HEK293 (cell line): ENCODE data around the gene KIAA0232.

Experiments
- CTCF ChIA-PET: fragments of 350-600 bp; formaldehyde crosslinking; extraction: SDS; loops from one replicate; lab custom pipeline; 2021; ENCODE audit warnings: antibody characterized with exemption; lab: Yijun Ruan, JAX
- POLR2A ChIA-PET: fragments of 300-600 bp; formaldehyde crosslinking; extraction: SDS; loops from one replicate; lab custom pipeline; 2020; ENCODE audit warnings: antibody characterized with exemption, inconsistent platforms; lab: Yijun Ruan, JAX
- H3K27ac ChIP-seq: fragments of 200-500 bp; sonication (Bioruptor generic); 2 replicates; pipeline ENCODE4 v1.5.1; 2014; ENCODE audit warnings: low read depth, low read length, control low read depth, inconsistent platforms; ENCODE audit errors: extremely low read depth
- H3K36me3 ChIP-seq, 2 experiments: fragments of 200-500 bp in 1 of 2; sonication (Bioruptor generic) in 1 of 2; 1 replicate in 1 of 2; 2 replicates in 1 of 2; pipeline ENCODE4 v1.5.1; 2014 to 2017; ENCODE audit warnings: inconsistent platforms in 2 of 2, low read length in 2 of 2; ENCODE audit not compliant: control insufficient read depth in 2 of 2, insufficient read depth in 1 of 2
- H3K4me1 ChIP-seq: fragments of 200-500 bp; sonication (Bioruptor generic); 2 replicates; pipeline ENCODE4 v1.5.1; 2014; ENCODE audit warnings: mild to moderate bottlenecking, low read length, inconsistent platforms; ENCODE audit not compliant: control insufficient read depth, insufficient read depth
- H3K4me3 ChIP-seq: 2 replicates; pipeline ENCODE4 v1.5.1; 2011; ENCODE audit warnings: low read depth, mild to moderate bottlenecking, control low read depth, low read length, moderate library complexity
- H3K9me3 ChIP-seq: fragments of 200-500 bp; sonication (Bioruptor generic); 2 replicates; pipeline ENCODE4 v1.5.1; 2014; ENCODE audit warnings: low read depth, low read length, inconsistent platforms; ENCODE audit not compliant: control insufficient read depth, insufficient read depth
- EGR2 ChIP-seq: fragments of 450-650 bp; formaldehyde crosslinking; IDR thresholded peaks from 2 replicates; pipeline ENCODE4 v1.5.1; 2016; ENCODE audit warnings: low read depth, missing biosample characterization, missing genetic modification characterization
- GLIS1 ChIP-seq: fragments of 450-650 bp; formaldehyde crosslinking; IDR thresholded peaks from 2 replicates; pipeline ENCODE4 v1.5.1; 2016; ENCODE audit warnings: missing biosample characterization, missing genetic modification characterization
- KLF1 ChIP-seq: fragments of 450-650 bp; formaldehyde crosslinking; IDR thresholded peaks from 2 replicates; pipeline ENCODE4 v1.5.1; 2016; ENCODE audit warnings: missing biosample characterization, missing genetic modification characterization
- ZBTB8A ChIP-seq: fragments of 450-650 bp; formaldehyde crosslinking; IDR thresholded peaks from 2 replicates; pipeline ENCODE4 v1.5.1; 2016; ENCODE audit warnings: missing biosample characterization, missing genetic modification characterization
- ZNF112 ChIP-seq: fragments of 450-650 bp; formaldehyde crosslinking; IDR thresholded peaks from 2 replicates; pipeline ENCODE4 v1.5.0; 2017; ENCODE audit warnings: missing biosample characterization, missing genetic modification characterization
- ZNF132 ChIP-seq: fragments of 450-650 bp; formaldehyde crosslinking; IDR thresholded peaks from 2 replicates; pipeline ENCODE4 v1.5.1; 2017; ENCODE audit warnings: missing biosample characterization, missing genetic modification characterization, borderline replicate concordance
- ZNF174 ChIP-seq: fragments of 450-650 bp; formaldehyde crosslinking; IDR thresholded peaks from 2 replicates; pipeline ENCODE4 v1.5.0; 2017; ENCODE audit warnings: missing biosample characterization, mild to moderate bottlenecking, missing genetic modification characterization
- ZNF18 ChIP-seq: fragments of 450-650 bp; formaldehyde crosslinking; IDR thresholded peaks from 2 replicates; pipeline ENCODE4 v1.5.1; 2016; ENCODE audit warnings: missing biosample characterization, missing genetic modification characterization
- ZNF24 ChIP-seq: fragments of 450-650 bp; formaldehyde crosslinking; IDR thresholded peaks from 2 replicates; pipeline ENCODE4 v1.5.1; 2016; ENCODE audit warnings: missing biosample characterization, missing genetic modification characterization
- ZNF280D ChIP-seq: fragments of 450-650 bp; formaldehyde crosslinking; IDR thresholded peaks from 2 replicates; pipeline ENCODE4 v1.5.1; 2016; ENCODE audit warnings: missing biosample characterization, missing genetic modification characterization
- ZNF335 ChIP-seq: fragments of 450-650 bp; formaldehyde crosslinking; conservative IDR thresholded peaks from 2 replicates; pipeline ENCODE4 v1.5.1; 2016; ENCODE audit warnings: missing biosample characterization, missing genetic modification characterization
- ZNF341 ChIP-seq: fragments of 450-650 bp; formaldehyde crosslinking; IDR thresholded peaks from 2 replicates; pipeline ENCODE4; 2016; ENCODE audit warnings: low read depth, missing biosample characterization, missing genetic modification characterization
- ZNF366 ChIP-seq: fragments of 450-650 bp; formaldehyde crosslinking; conservative IDR thresholded peaks from 2 replicates; pipeline ENCODE4 v1.5.1; 2016; ENCODE audit warnings: missing biosample characterization, missing genetic modification characterization
- ZNF416 ChIP-seq: fragments of 450-650 bp; formaldehyde crosslinking; IDR thresholded peaks from 2 replicates; pipeline ENCODE4 v1.5.1; 2016; ENCODE audit warnings: missing biosample characterization, missing genetic modification characterization
- ZNF449 ChIP-seq: fragments of 450-650 bp; formaldehyde crosslinking; IDR thresholded peaks from 2 replicates; pipeline ENCODE4 v1.5.1; 2017; ENCODE audit warnings: missing biosample characterization, mild to moderate bottlenecking, missing genetic modification characterization, moderate library complexity
- ZNF501 ChIP-seq: fragments of 450-650 bp; formaldehyde crosslinking; IDR thresholded peaks from 2 replicates; pipeline ENCODE4 v1.5.1; 2016; ENCODE audit warnings: missing biosample characterization, missing genetic modification characterization
- ZNF518A ChIP-seq: fragments of 450-650 bp; formaldehyde crosslinking; conservative IDR thresholded peaks from 2 replicates; pipeline ENCODE4 v1.5.1; 2016; ENCODE audit warnings: low read depth, missing biosample characterization, missing genetic modification characterization
- ZNF600 ChIP-seq: fragments of 450-650 bp; formaldehyde crosslinking; IDR thresholded peaks from 2 replicates; pipeline ENCODE4 v1.5.1; 2016; ENCODE audit warnings: missing biosample characterization, missing genetic modification characterization
- ZNF837 ChIP-seq: fragments of 450-650 bp; formaldehyde crosslinking; IDR thresholded peaks from 2 replicates; pipeline ENCODE4 v1.5.1; 2016; ENCODE audit warnings: missing biosample characterization, missing genetic modification characterization

Gene KIAA0232

GRCh38 chr4:6776920-6777635 is 5.4 kb upstream of the KIAA0232 start:
- TF ChIP-seq ZNF366 (tag by site-specific recombination) = 0 out of 2 replicates have a peak, but pooled peaks have one; percentile 48
- TF ChIP-seq ZNF449 = no peak
- TF ChIP-seq EGR2 = 0 out of 2 replicates have a peak, but pooled peaks have one; percentile 10
- TF ChIP-seq, all 188 proteins: peak for 2
- H3K36me3 ChIP-seq = no peaks in the 10 kb centered on the region
- H3K4me3 ChIP-seq = no peak overlapping the region
- no peaks in the 10 kb centered on the region for H3K9me3 ChIP-seq
- H3K4me1 ChIP-seq = no peaks in the 10 kb centered on the region
- no peak overlapping the region for H3K27ac ChIP-seq
- ChIA-PET CTCF (interaction anchor here (0.6 to 1.4 kb wide), 2 partner anchors 97 to 264 kb away, joined by 4 read pairs; no protein-coding TSS in a partner anchor), POLR2A (no interaction called here)

- Histone ChIP-seq H3K4me1 (no peaks in the 10 kb centered on the region), H3K9me3 (no peaks in the 10 kb centered on the region), H3K27ac (no peak overlapping the region)
- ChIA-PET POLR2A (no interaction called here), CTCF (interaction anchor here (0.6 to 1.2 kb wide), 3 partner anchors 57 to 264 kb away, joined by 3 to 4 read pairs (median 4); no protein-coding TSS in a partner anchor)
- TF ChIP-seq ZNF341 (tag by site-specific recombination) (no peak), ZNF280D (tag by site-specific recombination) (no peak), GLIS1 (tag by site-specific recombination) (no peak), ZNF112 (tag by site-specific recombination) (no peak), ZNF24 (tag by site-specific recombination) (no peak)
- TF ChIP-seq, all 188 proteins: peak for 0
- Histone ChIP-seq H3K36me3 (no peaks in the 10 kb centered on the region), H3K4me3 (no peak overlapping the region)
Measured at GRCh38 chr4:6777636-6778281, 4.8 kb upstream of the KIAA0232 start.

- ChIA-PET CTCF (interaction anchor here (1.1 to 1.2 kb wide), 2 partner anchors 58 to 95 kb away, joined by 3 to 4 read pairs; no protein-coding TSS in a partner anchor), POLR2A (no interaction called here)
- no peaks in the 10 kb centered on the region for H3K9me3 ChIP-seq
- no peak overlapping the region for H3K4me3 ChIP-seq
- no peak overlapping the region for H3K27ac ChIP-seq
- H3K4me1 ChIP-seq = no peaks in the 10 kb centered on the region
- no peaks in the 10 kb centered on the region for H3K36me3 ChIP-seq
- no peak for TF ChIP-seq ZNF416 (tag by site-specific recombination)
- no peak for TF ChIP-seq ZNF335
- no peak for TF ChIP-seq ZNF600 (tag by site-specific recombination)
- no peak for TF ChIP-seq ZNF18 (tag by site-specific recombination)
- no peak for TF ChIP-seq KLF1 (tag by site-specific recombination)
- no peak for TF ChIP-seq ZNF132 (tag by site-specific recombination)
- no peak for TF ChIP-seq ZNF501 (tag by site-specific recombination)
- no peak for TF ChIP-seq ZNF837 (tag by site-specific recombination)
- TF ChIP-seq ZNF174 = no peak
- TF ChIP-seq ZNF518A (tag by site-specific recombination) = no peak
- no peak for TF ChIP-seq ZBTB8A (tag by site-specific recombination)
Measured at GRCh38 chr4:6778435-6778834, 4.1 kb upstream of the KIAA0232 start.
